ENCODE measurements around the gene FAM83E.

The FAM83E gene

DNA sequence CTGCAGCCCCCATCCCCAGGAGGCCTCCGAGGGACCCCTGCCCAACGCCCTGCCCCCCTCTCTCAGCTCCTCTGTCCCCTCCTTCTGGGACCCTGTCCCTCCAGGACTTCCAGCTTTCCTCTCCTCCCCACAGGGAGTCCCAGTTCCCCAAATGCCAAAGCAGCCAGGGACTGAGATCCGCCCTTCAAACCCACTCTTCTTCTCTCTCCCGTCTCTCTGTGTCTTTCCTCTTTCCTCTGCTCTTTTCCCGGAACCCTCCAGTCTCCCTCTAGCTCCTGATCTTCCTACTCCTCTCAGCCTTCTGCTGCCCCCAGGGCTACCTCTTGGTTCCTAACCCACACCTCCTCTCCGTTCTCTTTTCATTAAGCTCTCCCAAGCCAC is 30.7 kb upstream of the FAM83E start:
- Histone ChIP-seq H3K4me3 (ENCODE audit: low read length, poor library complexity, severe bottlenecking) (peak overlapping the region; percentile 79), H3K79me2 (ENCODE audit: insufficient read depth, low read length) (no peaks in the 10 kb centered on the region), H3K4me1 (ENCODE audit: insufficient read depth, low read length, poor library complexity, severe bottlenecking) (peaks cover 22% of the 10 kb centered on the region), H3K4me2 (ENCODE audit: low read depth, low read length, poor library complexity, severe bottlenecking) (peak overlapping the region; percentile 86), H3K9me3 (ENCODE audit: insufficient read depth, low read depth, low read length) (no peaks in the 10 kb centered on the region), H3F3A (ENCODE audit: low read depth) (no peaks in the 10 kb centered on the region), H2AFZ (ENCODE audit: low read length) (peak overlapping the region; percentile 97), H4K20me1 (ENCODE audit: insufficient read depth, low read length, poor library complexity, severe bottlenecking) (no peaks in the 10 kb centered on the region), H3K9me2 (replicated peaks; ENCODE audit: low read depth, low read length) (no peaks in the 10 kb centered on the region), H3K36me3 (ENCODE audit: insufficient read depth, low read length) (no peaks in the 10 kb centered on the region), H3K9ac (ENCODE audit: low read depth, low read length, poor library complexity, severe bottlenecking) (peak overlapping the region; percentile 69), H3K27me3 (ENCODE audit: insufficient read depth, low read length, poor library complexity, severe bottlenecking) (no peaks in the 10 kb centered on the region)
- TF ChIP-seq, protein P1, sequence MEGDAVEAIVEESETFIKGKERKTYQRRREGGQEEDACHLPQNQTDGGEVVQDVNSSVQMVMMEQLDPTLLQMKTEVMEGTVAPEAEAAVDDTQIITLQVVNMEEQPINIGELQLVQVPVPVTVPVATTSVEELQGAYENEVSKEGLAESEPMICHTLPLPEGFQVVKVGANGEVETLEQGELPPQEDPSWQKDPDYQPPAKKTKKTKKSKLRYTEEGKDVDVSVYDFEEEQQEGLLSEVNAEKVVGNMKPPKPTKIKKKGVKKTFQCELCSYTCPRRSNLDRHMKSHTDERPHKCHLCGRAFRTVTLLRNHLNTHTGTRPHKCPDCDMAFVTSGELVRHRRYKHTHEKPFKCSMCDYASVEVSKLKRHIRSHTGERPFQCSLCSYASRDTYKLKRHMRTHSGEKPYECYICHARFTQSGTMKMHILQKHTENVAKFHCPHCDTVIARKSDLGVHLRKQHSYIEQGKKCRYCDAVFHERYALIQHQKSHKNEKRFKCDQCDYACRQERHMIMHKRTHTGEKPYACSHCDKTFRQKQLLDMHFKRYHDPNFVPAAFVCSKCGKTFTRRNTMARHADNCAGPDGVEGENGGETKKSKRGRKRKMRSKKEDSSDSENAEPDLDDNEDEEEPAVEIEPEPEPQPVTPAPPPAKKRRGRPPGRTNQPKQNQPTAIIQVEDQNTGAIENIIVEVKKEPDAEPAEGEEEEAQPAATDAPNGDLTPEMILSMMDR (conservative IDR thresholded peaks at IDR 0.05; ENCODE audit: low read length): no peak
- no peak for TF ChIP-seq EZH2phosphoT487 (IDR thresholded peaks at IDR 0.05; ENCODE audit: borderline replicate concordance)

DNA sequence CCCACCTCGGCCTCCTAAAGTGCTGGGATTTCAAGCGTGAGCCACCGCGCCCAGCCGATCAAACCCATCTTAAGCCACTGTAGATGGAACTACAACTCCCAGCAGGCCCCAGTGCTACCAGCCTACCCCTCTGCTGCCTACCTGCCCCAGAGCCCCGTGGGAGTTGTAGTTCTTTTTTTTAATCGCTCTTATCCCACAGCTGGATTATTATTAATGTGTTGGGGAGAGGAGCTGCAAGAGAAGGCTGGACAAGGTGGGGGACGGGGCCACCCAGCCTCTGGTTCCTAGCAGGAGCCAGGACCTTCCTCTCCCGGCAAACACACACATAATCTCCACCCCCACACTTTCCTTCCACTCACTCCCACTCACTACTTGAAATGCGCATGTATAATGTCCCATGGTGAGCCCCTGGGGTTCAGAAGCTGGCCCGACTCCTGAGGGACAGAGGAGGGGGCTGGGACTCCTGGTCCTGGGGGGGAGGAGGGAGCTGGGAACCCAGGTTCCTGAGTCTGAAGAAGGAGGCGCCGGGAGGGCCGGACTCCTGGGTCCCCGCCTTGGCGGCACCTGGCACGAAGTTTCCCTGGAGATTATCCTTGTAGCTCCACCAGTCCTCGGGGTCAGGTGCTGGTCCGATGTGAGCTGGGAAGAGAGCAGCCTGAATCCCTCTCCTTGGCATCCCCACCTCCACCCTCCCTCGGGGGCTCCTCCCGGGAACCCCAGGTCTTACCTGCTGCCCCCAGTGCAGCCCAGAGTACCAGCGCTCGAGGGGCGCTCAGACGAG is 30.2 kb upstream of the FAM83E start:
- H4K20me1 ChIP-seq (ENCODE audit: insufficient read depth, low read length, poor library complexity, severe bottlenecking): no peaks in the 10 kb centered on the region
- H3K9me2 ChIP-seq (replicated peaks; ENCODE audit: low read depth, low read length): no peaks in the 10 kb centered on the region
- TF ChIP-seq, protein P1 (conservative IDR thresholded peaks at IDR 0.05; ENCODE audit: low read length): no peak
- no peak for TF ChIP-seq EZH2phosphoT487 (IDR thresholded peaks at IDR 0.05; ENCODE audit: borderline replicate concordance)
- H3K36me3 ChIP-seq (ENCODE audit: insufficient read depth, low read length): no peaks in the 10 kb centered on the region
- H3K4me1 ChIP-seq (ENCODE audit: insufficient read depth, low read length, poor library complexity, severe bottlenecking): peaks cover 22% of the 10 kb centered on the region
- peak overlapping the region; percentile 79 for H3K4me3 ChIP-seq (ENCODE audit: low read length, poor library complexity, severe bottlenecking)
- H3F3A ChIP-seq (ENCODE audit: low read depth): no peaks in the 10 kb centered on the region
- no peaks in the 10 kb centered on the region for H3K79me2 ChIP-seq (ENCODE audit: insufficient read depth, low read length)
- peak overlapping the region; percentile 97 for H2AFZ ChIP-seq (ENCODE audit: low read length)
- H3K9ac ChIP-seq (ENCODE audit: low read depth, low read length, poor library complexity, severe bottlenecking): peak overlapping the region; percentile 69
- H3K9me3 ChIP-seq (ENCODE audit: insufficient read depth, low read depth, low read length): no peaks in the 10 kb centered on the region
- H3K27me3 ChIP-seq (ENCODE audit: insufficient read depth, low read length, poor library complexity, severe bottlenecking): no peaks in the 10 kb centered on the region
- H3K4me2 ChIP-seq (ENCODE audit: low read depth, low read length, poor library complexity, severe bottlenecking): peak overlapping the region; percentile 86

DNA sequence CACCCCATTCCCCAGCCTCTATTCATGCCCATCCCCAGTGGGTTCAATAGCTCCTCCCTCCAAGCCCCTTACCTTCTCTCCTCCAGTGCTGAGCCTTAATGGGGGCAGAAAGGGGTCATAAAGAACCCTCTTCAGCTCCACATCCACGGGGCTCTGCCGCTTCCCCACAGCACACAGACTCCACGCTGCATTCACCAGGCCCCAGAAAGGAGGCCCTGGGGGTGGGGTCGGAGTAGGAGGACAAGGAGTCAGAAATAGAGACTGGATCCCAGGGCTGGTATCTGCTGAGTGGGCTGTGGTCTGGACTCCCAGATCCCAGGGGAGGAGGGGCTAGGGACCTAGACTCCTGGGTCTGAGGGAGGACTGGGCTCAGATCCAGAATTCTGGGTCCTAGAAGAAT is 29.5 kb upstream of the FAM83E start:
- H3K9me2 ChIP-seq (replicated peaks; ENCODE audit: low read depth, low read length): no peaks in the 10 kb centered on the region
- peak overlapping the region; percentile 27 for H3K4me3 ChIP-seq (ENCODE audit: low read length, poor library complexity, severe bottlenecking)
- H3K36me3 ChIP-seq (ENCODE audit: insufficient read depth, low read length): no peaks in the 10 kb centered on the region
- peak overlapping the region; percentile 33 for H3K9ac ChIP-seq (ENCODE audit: low read depth, low read length, poor library complexity, severe bottlenecking)
- H3F3A ChIP-seq (ENCODE audit: low read depth): no peaks in the 10 kb centered on the region
- H3K27me3 ChIP-seq (ENCODE audit: insufficient read depth, low read length, poor library complexity, severe bottlenecking): no peaks in the 10 kb centered on the region
- TF ChIP-seq, protein P1 (conservative IDR thresholded peaks at IDR 0.05; ENCODE audit: low read length): no peak
- TF ChIP-seq EZH2phosphoT487 (IDR thresholded peaks at IDR 0.05; ENCODE audit: borderline replicate concordance): no peak
- peak overlapping the region; percentile 86 for H3K4me2 ChIP-seq (ENCODE audit: low read depth, low read length, poor library complexity, severe bottlenecking)
- no peaks in the 10 kb centered on the region for H3K9me3 ChIP-seq (ENCODE audit: insufficient read depth, low read depth, low read length)
- H4K20me1 ChIP-seq (ENCODE audit: insufficient read depth, low read length, poor library complexity, severe bottlenecking): no peaks in the 10 kb centered on the region
- 0 out of 2 replicates have a peak overlapping the region, but pooled peaks have one; percentile 2 for H2AFZ ChIP-seq (ENCODE audit: low read length)
- no peaks in the 10 kb centered on the region for H3K79me2 ChIP-seq (ENCODE audit: insufficient read depth, low read length)
- H3K4me1 ChIP-seq (ENCODE audit: insufficient read depth, low read length, poor library complexity, severe bottlenecking): peaks cover 23% of the 10 kb centered on the region
